H1 (cell line): ENCODE data around the gene FAM13C.

ENCODE experiments used
- CEBPB ChIP-seq: IDR thresholded peaks from 2 replicates; pipeline ENCODE4 v1.6.1; 2012; ENCODE audit warnings: low read depth, low read length
- CTBP2 ChIP-seq: IDR thresholded peaks from 2 replicates; pipeline ENCODE4 v1.7.0; 2011; ENCODE audit warnings: borderline replicate concordance, mild to moderate bottlenecking, moderate library complexity, mixed read lengths, low read length; ENCODE audit not compliant: insufficient read depth, insufficient read length
- CTCF ChIP-seq, 3 experiments: IDR thresholded peaks; 1 replicate in 2 of 3; 2 replicates in 1 of 3; pipeline versions ENCODE4 v1.5.1 to v1.6.1; 2011; ENCODE audit warnings: low read length in 3 of 3, mild to moderate bottlenecking in 3 of 3, inconsistent platforms in 2 of 3, low read depth in 1 of 3, moderate library complexity in 1 of 3; ENCODE audit not compliant: insufficient read depth in 1 of 3; ENCODE audit errors: control extremely low read depth in 1 of 3
- EZH2 ChIP-seq: fragments of 200-600 bp; sonication (generic); IDR thresholded peaks from 2 replicates; pipeline ENCODE4 v1.7.1; 2012; ENCODE audit warnings: low read depth, mild to moderate bottlenecking, moderate library complexity, low read length, inconsistent platforms; ENCODE audit not compliant: severe bottlenecking
- JUND ChIP-seq: IDR thresholded peaks from 2 replicates; pipeline ENCODE4 v1.6.1; 2011; ENCODE audit warnings: mild to moderate bottlenecking, improper control_type of control experiment, low read length
- NANOG ChIP-seq: IDR thresholded peaks from 2 replicates; pipeline ENCODE4 v1.6.1; 2011; ENCODE audit warnings: low read length, low read depth, mild to moderate bottlenecking, inconsistent platforms; ENCODE audit not compliant: insufficient read depth, poor library complexity, severe bottlenecking
- POLR2A ChIP-seq, 2 experiments: IDR thresholded peaks; 1 replicate in 1 of 2; 2 replicates in 1 of 2; pipeline ENCODE4 v1.6.1; 2011; ENCODE audit warnings: low read depth in 2 of 2, low read length in 2 of 2, mild to moderate bottlenecking in 2 of 2; ENCODE audit errors: control extremely low read depth in 1 of 2
- POLR2AphosphoS5 ChIP-seq: IDR thresholded peaks from 2 replicates; pipeline ENCODE4 v1.6.1; 2011; ENCODE audit warnings: low read depth, low read length
- RFX5 ChIP-seq: IDR thresholded peaks from 2 replicates; pipeline ENCODE4 v1.6.1; 2011; ENCODE audit warnings: low read depth, low read length, improper control_type of control experiment, borderline replicate concordance
- SIN3A ChIP-seq, 2 experiments: IDR thresholded peaks in 1 of 2; conservative IDR thresholded peaks in 1 of 2; 2 replicates each; pipeline ENCODE4 v1.6.1; 2011 to 2012; ENCODE audit warnings: low read length in 2 of 2, improper control_type of control experiment in 1 of 2, low read depth in 1 of 2, mild to moderate bottlenecking in 1 of 2
- SP2 ChIP-seq: IDR thresholded peaks from 2 replicates; pipeline ENCODE4 v1.6.1; 2012; ENCODE audit warnings: mild to moderate bottlenecking, low read length, inconsistent platforms
- TCF12 ChIP-seq: IDR thresholded peaks from 2 replicates; pipeline ENCODE4 v1.6.1; 2011; ENCODE audit warnings: low read depth, mild to moderate bottlenecking, low read length
- ZNF274 ChIP-seq: IDR thresholded peaks from 2 replicates; pipeline ENCODE4 v1.7.0; 2012; ENCODE audit warnings: low read length, borderline replicate concordance; ENCODE audit errors: extremely low read depth

- TF ChIP-seq POLR2A (IDR thresholded peaks at IDR 0.05; ENCODE audit: control extremely low read depth in 1 of 2, low read depth in 2 of 2, low read length in 2 of 2) (no peak), CTCF (IDR thresholded peaks at IDR 0.05; ENCODE audit: control extremely low read depth in 1 of 3, insufficient read depth in 1 of 3, low read depth in 1 of 3, low read length in 3 of 3) (no peak), CTBP2 (no peak), NANOG (no peak), RFX5 (no peak), EZH2 (no peak), POLR2AphosphoS5 (no peak), JUND (no peak), CEBPB (no peak), TCF12 (no peak), SIN3A (conservative IDR thresholded peaks at IDR 0.05 in 1 of 2, IDR thresholded peaks at IDR 0.05 in 1 of 2; ENCODE audit: low read depth in 1 of 2, low read length in 2 of 2) (no peak), SP2 (no peak), ZNF274 (no peak)
These were observed 117.5 kb downstream of the FAM13C start for GRCh38 chr10:59244871-59245270.
